IPS-18a (cell line): ENCODE data around the gene PTER.

Experiments
- H3K27ac ChIP-seq: one replicate; pipeline ENCODE4 v1.5.1; 2013; ENCODE audit warnings: low read length
- H3K27me3 ChIP-seq: one replicate; pipeline ENCODE4 v1.6.1; 2013; ENCODE audit warnings: mild to moderate bottlenecking, low read length; ENCODE audit not compliant: control insufficient read depth, insufficient read depth
- H3K36me3 ChIP-seq: one replicate; pipeline ENCODE4 v1.6.1; 2013; ENCODE audit warnings: low read depth, low read length; ENCODE audit not compliant: control insufficient read depth
- H3K4me1 ChIP-seq: one replicate; pipeline ENCODE4 v1.6.1; 2013; ENCODE audit warnings: low read depth, low read length; ENCODE audit not compliant: control insufficient read depth
- H3K4me3 ChIP-seq: one replicate; pipeline ENCODE4 v1.5.1; 2013; ENCODE audit warnings: low read length
- H3K9ac ChIP-seq: one replicate; pipeline ENCODE4 v1.6.1; 2013; ENCODE audit warnings: mild to moderate bottlenecking, low read length, moderate library complexity
- H3K9me3 ChIP-seq: one replicate; pipeline ENCODE4 v1.6.1; 2013; ENCODE audit warnings: low read depth, low read length; ENCODE audit not compliant: control insufficient read depth

PTER gene

DNA sequence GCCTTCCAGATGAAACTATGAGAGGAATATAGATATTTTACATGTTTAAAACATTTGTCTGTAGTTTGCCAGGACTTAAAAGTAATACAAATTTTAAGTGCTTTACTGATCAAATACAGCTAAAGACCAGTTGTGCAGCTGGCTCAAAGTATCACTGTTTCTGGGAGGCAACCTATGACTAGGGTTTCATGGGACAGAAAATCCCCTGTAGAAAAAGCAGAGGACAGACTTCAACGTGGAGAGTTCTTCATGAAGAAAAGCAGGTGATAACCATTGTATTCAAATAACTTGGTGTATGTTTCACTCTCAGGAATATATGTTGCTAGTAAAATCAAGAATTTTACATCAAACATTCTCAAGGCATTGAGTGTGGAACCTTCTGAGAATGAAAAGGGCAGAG lies 40.9 kb downstream of the PTER start:
- H3K9me3 ChIP-seq, result no peaks in the 10 kb centered on the region
- no peak overlapping the region for H3K27ac ChIP-seq
- no peaks in the 10 kb centered on the region for H3K36me3 ChIP-seq
- H3K4me3 ChIP-seq, result no peak overlapping the region
- H3K27me3 ChIP-seq, result no peaks in the 10 kb centered on the region
- H3K9ac ChIP-seq, result no peak overlapping the region
- no peaks in the 10 kb centered on the region for H3K4me1 ChIP-seq

DNA sequence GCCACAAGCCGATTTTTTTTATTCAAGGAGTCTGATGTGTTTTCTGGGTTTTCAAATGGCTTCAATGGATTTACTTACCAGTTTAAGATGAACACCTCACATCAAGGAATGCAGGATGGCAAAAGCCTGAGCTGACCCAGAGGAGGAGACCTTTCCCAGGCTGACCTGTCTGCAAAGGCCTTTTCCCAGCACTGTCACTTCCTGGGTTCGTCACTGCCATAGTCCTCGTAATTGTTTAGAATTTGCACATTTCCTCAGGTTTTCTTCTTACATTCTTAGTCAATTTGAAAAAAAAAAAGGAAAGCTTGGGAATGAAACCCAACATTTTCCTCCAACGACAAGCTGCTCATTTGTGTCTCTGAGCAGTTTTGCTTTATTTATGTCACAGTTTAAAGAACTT lies 42.0 kb downstream of the PTER start:
- H3K4me3 ChIP-seq, result no peak overlapping the region
- no peaks in the 10 kb centered on the region for H3K4me1 ChIP-seq
- H3K36me3 ChIP-seq, result no peaks in the 10 kb centered on the region
- H3K9me3 ChIP-seq, result no peaks in the 10 kb centered on the region
- H3K27ac ChIP-seq, result no peak overlapping the region
- H3K27me3 ChIP-seq, result no peaks in the 10 kb centered on the region
- no peak overlapping the region for H3K9ac ChIP-seq

DNA sequence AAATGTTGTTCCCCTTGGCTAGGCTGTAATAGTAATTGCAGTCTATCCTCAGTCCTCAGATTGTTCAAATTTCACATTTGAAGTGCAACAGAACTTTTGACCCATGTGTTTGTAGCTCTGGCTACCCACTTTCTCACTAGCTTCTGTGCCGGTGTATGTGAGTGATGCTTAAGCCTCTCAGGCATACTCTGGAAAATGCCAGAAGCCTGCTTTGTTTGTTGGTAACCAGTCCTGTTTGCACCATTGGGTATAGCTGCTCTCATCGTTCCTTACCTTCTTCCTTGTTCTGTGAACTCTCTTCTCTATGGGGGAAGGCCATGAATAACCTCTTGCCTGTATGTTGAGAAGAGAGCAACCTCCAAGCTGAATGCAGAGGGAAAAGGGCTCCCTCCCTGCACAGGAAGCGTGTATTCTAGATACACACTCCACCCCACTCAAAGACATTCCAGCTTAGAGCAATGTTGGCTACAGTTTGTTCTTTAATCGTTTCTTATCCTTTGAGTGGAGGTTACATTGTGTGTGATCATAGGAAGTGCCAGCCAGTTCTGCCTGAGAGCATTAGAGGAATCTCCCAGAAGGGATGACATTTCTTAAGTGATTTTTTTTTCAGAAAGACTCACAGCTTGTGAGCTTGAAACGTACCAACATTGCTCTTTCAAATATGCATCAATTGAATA lies 44.4 kb downstream of the PTER start:
- Histone ChIP-seq H3K9ac (no peak overlapping the region), H3K36me3 (no peaks in the 10 kb centered on the region), H3K27ac (no peak overlapping the region), H3K4me3 (no peak overlapping the region), H3K27me3 (no peaks in the 10 kb centered on the region), H3K9me3 (no peaks in the 10 kb centered on the region), H3K4me1 (no peaks in the 10 kb centered on the region)

DNA sequence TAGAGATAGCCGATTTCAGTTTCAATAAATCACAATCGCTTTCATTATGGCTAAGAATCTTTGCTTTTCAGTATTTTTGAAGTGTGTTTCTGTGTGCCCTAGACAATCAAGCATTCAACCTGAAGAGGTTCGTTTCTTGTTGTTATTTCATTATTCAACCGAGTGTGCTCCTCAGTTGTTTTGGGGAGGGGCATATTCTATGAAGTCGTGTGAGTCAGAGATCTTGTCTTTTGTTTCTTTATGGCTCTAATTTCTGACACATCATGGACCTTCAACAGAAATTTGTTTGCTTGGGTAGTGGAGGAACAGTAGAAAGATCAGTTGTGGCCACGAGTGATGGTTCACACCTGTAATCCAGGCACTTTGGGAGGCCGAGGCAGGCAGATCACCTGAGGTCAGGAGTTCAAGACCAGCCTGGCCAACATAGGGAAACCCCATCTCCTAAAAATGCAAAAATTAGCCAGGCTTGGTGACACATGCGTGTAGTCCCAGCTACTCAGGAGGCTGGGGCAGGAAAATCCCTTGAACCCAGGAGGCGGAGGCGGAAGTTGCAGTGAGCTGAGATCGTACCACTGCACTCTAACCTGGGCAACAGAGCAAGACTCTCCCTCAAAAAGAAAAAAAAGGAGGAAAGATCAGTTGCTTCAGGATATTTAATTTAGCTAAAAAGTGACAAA lies 46.6 kb downstream of the PTER start:
- no peak overlapping the region for H3K4me3 ChIP-seq
- peaks cover 2% of the 10 kb centered on the region for H3K36me3 ChIP-seq
- H3K9me3 ChIP-seq, result no peaks in the 10 kb centered on the region
- no peaks in the 10 kb centered on the region for H3K4me1 ChIP-seq
- H3K27ac ChIP-seq, result no peak overlapping the region
- H3K9ac ChIP-seq, result no peak overlapping the region
- no peaks in the 10 kb centered on the region for H3K27me3 ChIP-seq

DNA sequence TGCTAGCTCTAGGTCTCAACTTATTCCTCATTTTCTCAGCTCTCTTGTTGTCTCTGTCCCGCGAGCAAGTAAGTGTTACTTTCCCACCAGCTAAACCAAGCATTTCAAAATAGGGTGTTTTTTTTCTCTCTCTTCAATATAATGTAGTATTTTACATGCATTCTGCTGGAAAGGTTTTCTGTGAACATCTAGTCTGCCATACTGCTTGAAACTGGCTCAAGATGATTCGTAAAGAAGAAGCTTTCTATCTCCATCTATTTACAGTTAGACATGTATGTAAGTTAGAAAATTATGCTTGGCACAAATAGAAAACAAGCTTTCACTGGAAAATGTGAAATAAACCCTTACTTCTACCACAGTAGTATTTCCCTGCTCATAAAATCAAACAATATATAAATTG lies 53.7 kb downstream of the PTER start:
- Histone ChIP-seq H3K36me3 (peaks cover 2% of the 10 kb centered on the region), H3K27me3 (no peaks in the 10 kb centered on the region), H3K9me3 (no peaks in the 10 kb centered on the region), H3K9ac (no peak overlapping the region), H3K27ac (no peak overlapping the region), H3K4me3 (no peak overlapping the region), H3K4me1 (peaks cover 4% of the 10 kb centered on the region)

DNA sequence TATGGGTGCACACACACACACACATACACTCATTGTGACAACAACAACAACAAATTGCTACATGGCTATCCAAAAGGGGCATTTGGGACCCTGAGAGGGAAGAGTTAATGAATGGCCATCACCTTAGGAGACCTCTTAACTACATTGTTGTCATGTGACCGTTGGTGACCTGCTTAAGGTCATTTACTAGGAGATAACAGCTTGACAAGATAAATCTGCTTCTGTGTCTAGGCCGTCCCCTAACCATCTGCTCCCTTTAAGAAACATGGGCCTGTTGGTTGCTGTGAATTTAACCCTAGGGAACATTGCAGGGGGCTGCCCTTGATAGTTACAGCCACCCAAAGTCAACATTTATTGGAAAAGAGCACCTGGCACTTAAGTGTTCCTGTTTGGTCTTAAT lies 55.1 kb downstream of the PTER start:
- Histone ChIP-seq H3K36me3 (no peaks in the 10 kb centered on the region), H3K4me3 (no peak overlapping the region), H3K4me1 (peaks cover 4% of the 10 kb centered on the region), H3K9me3 (no peaks in the 10 kb centered on the region), H3K9ac (no peak overlapping the region), H3K27me3 (no peaks in the 10 kb centered on the region), H3K27ac (no peak overlapping the region)

DNA sequence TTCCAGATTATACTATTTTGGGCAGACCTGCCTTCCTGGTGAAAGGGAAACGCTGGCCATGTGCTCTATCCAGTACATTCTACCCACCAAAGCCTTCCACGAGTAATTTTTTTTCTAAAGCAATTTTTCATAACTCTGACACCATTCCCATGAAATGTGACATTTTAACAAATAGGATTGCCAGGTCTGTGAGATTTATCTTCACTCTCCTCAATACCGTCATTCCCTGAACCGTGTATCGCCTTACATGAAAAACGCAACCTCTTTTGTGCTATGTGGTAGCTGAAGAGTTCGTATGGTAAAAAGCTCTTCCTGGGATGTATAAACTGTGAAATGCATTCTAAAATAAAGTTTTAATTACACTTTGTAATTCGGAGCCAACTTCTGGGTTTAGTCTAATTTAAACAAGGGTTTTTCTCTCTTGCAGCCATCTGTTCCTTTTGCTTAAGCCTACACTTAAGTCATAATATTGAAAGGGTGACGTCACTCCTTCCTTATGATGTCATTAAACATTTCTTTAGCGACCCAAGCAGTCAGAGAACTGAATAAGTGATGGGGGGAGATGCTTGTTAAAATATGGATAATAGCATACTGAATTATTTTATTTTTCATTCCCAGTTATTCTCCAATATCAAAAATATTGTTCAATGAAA lies 57.2 kb downstream of the PTER start:
- H3K27me3 ChIP-seq, result no peaks in the 10 kb centered on the region
- H3K9me3 ChIP-seq, result no peaks in the 10 kb centered on the region
- H3K4me1 ChIP-seq, result peaks cover 4% of the 10 kb centered on the region
- no peak overlapping the region for H3K27ac ChIP-seq
- H3K4me3 ChIP-seq, result no peak overlapping the region
- H3K9ac ChIP-seq, result no peak overlapping the region
- H3K36me3 ChIP-seq, result no peaks in the 10 kb centered on the region

DNA sequence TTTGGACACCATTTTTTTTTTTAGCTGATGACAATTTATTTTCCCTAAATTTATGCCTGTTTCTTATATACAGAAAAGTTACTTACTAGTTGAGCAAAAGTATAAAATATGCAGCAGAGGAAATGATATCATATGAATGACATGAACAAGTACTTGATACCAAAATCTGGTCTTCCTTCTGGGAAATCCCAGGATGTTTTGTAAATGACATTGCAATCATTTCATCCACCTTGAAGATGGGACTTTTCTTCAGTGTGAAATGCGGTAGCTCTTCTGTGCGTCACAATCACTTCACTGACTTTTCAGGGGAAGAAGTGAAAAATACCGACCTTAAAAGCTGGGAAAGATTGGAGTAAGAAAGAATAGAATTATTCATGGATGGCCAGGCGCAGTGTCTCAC lies 61.1 kb downstream of the PTER start:
- Histone ChIP-seq H3K9ac (no peak overlapping the region), H3K9me3 (no peaks in the 10 kb centered on the region), H3K36me3 (no peaks in the 10 kb centered on the region), H3K27me3 (no peaks in the 10 kb centered on the region), H3K4me1 (no peaks in the 10 kb centered on the region), H3K27ac (no peak overlapping the region), H3K4me3 (no peak overlapping the region)

DNA sequence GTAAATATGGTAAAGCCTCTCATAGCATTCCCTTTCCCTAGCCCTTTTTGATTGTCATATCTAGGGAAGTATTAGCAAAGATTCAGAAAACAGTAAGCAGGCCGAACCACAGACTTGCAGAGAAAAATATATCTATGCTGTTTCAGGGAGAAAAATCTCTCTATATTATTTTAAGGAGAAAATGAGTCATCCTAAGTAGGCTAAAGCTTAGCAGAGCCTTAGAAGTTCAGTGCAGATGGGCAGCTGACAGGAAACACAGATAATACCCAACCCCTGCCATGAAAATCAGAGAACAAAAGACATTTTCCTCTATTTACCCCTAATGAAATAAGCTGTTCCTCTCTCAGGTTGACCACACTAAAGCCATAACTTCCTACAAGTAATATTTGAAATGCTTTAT lies 68.4 kb downstream of the PTER start:
- H3K36me3 ChIP-seq, result no peaks in the 10 kb centered on the region

DNA sequence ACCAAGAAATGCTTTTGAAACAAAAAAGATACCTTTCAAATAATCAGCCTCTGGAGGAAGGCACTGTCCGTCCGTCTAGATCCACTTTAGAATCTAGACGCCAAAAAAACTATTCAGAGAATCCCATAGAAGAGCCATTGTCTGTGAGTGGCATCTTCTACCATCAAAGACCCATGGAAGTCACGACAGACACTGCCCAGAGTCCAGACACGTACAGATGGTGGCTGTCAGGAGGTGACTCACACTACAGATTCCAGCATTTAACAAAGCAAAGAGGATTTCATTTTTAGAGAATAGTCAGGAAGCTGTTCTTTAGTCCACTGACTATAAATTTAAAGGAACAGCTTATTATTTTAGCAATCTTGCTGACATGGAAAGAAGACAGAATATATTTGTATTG lies 73.2 kb downstream of the PTER start:
- Histone ChIP-seq H3K27me3 (no peaks in the 10 kb centered on the region), H3K4me1 (no peaks in the 10 kb centered on the region), H3K4me3 (no peak overlapping the region), H3K9me3 (no peaks in the 10 kb centered on the region), H3K27ac (no peak overlapping the region), H3K9ac (no peak overlapping the region), H3K36me3 (no peaks in the 10 kb centered on the region)

More for the DNA sequence above, 68.4 kb downstream of the PTER start:
- Histone ChIP-seq H3K4me1 (no peaks in the 10 kb centered on the region), H3K27me3 (no peaks in the 10 kb centered on the region), H3K9ac (no peak overlapping the region), H3K27ac (no peak overlapping the region), H3K9me3 (no peaks in the 10 kb centered on the region), H3K4me3 (no peak overlapping the region)

DNA sequence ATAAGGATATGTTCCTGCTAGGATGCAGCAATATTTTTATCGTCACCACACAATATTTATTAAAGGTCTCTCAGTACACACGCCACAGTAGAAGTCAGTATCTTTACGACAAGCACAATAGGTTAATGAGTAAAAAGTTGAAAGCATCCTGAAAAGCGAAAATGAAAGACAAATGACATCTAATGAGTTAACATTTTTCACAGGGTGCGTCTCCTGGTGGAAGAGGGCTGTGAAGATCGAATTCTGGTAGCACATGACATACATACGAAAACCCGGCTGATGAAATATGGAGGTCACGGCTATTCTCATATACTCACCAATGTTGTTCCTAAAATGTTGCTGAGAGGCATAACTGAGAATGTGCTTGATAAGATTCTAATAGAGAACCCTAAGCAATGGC lies 74.0 kb downstream of the PTER start:
- no peak overlapping the region for H3K9ac ChIP-seq
- no peak overlapping the region for H3K4me3 ChIP-seq
- H3K36me3 ChIP-seq, result no peaks in the 10 kb centered on the region
- H3K27me3 ChIP-seq, result no peaks in the 10 kb centered on the region
- no peak overlapping the region for H3K27ac ChIP-seq
- H3K9me3 ChIP-seq, result no peaks in the 10 kb centered on the region
- no peaks in the 10 kb centered on the region for H3K4me1 ChIP-seq

DNA sequence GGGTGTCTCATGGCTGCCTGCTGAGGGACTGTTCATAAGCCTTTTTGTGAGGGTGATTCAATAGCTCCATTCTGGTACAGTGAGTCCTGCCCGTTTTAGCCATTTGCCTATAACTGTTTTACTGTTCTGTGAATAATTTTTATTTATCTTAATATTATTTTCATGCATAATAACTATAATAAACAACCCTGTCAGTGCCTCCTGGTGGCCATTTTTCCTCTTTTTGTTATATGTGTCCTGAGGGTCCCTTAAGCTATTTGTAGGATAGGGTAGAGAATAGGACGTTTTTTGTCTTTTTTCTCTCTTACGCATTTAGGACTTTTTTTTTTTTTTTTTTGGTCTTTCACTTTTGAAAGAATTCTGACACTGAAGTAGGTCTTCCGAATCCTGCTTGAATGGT lies 82.0 kb downstream of the PTER start:
- Histone ChIP-seq H3K27me3 (peaks cover 66% of the 10 kb centered on the region), H3K4me3 (no peak overlapping the region), H3K9me3 (no peaks in the 10 kb centered on the region), H3K36me3 (no peaks in the 10 kb centered on the region), H3K27ac (no peak overlapping the region), H3K4me1 (peaks cover 13% of the 10 kb centered on the region), H3K9ac (no peak overlapping the region)
